Stomach (tissue), 9 donors: ENCODE measurements around the gene PALM. TPM values are rescaled to one million over a fixed set of nuclear protein-coding genes. Genes with fewer than 3 reads are reported as not detected.
A peak's percentile ranks its signal among the peaks of the same experiment; 100 is the strongest.

ENCODE experiments used
- DNase-seq, 2 donors: peaks; one replicate each; pipeline versions ENCODE4 v3.0.0 to v3.0.0-alpha.2; 2013 to 2019
- H3K27ac ChIP-seq, 5 donors: fragments of 200-600 bp in 4 of 5; sonication (generic) in 4 of 5; one replicate each; pipeline ENCODE4 v1.5.1; 2013 to 2019; ENCODE audit warnings: mild to moderate bottlenecking in 1 of 5, moderate library complexity in 1 of 5
- H3K27me3 ChIP-seq, 3 donors: fragments of 200-600 bp; sonication (generic); one replicate each; pipeline ENCODE4 v1.5.1; 2017 to 2019; ENCODE audit warnings: mixed run types in 1 of 3
- H3K36me3 ChIP-seq, 4 donors: fragments of 200-600 bp; sonication (generic); 1 replicate in 3 of 4; 2 replicates in 1 of 4; pipeline ENCODE4 v1.5.1; 2016 to 2019
- H3K4me1 ChIP-seq, 4 donors: fragments of 200-600 bp; sonication (generic); one replicate each; pipeline ENCODE4 v1.5.1; 2016 to 2019
- H3K4me3 ChIP-seq, 4 donors: fragments of 200-600 bp; sonication (generic) in 3 of 4; one replicate each; pipeline ENCODE4 v1.5.1; 2016 to 2019; ENCODE audit warnings: mild to moderate bottlenecking in 1 of 4
- H3K9me3 ChIP-seq, 4 donors: fragments of 200-600 bp; sonication (generic); one replicate each; pipeline ENCODE4 v1.5.1; 2016 to 2019
- EP300 ChIP-seq: sonication (generic); formaldehyde crosslinking; IDR thresholded peaks from one replicate; pipeline ENCODE4 v1.6.1; 2017; ENCODE audit warnings: antibody characterized with exemption
- POLR2A ChIP-seq, 4 donors: fragments of 450-650 bp; IDR thresholded peaks; one replicate each; pipeline ENCODE4 v1.6.1; 2016; ENCODE audit warnings: antibody characterized with exemption in 4 of 4, control low read depth in 2 of 4, mild to moderate bottlenecking in 1 of 4, moderate library complexity in 1 of 4
- POLR2AphosphoS5 ChIP-seq, 3 donors: sonication (generic); formaldehyde crosslinking; IDR thresholded peaks; one replicate each; pipeline ENCODE4 v1.6.1; 2016; ENCODE audit warnings: antibody characterized with exemption in 3 of 3
- WGBS, 5 donors: extraction: QIAGEN DNeasy Blood & Tissue Kit in 3 of 5; methylation state at CpG; one replicate each; pipeline versions ENCODE4 v1.1.5 to v1.1.7; 2013 to 2018; 5-methylcytosine and 5-hydroxymethylcytosine counted together
- intact Hi-C: fragments of 100-400 bp; cut with DNase I; formaldehyde crosslinking; loops from one replicate; pipeline ENCODE4 v1.15.1; 2023; ENCODE audit warnings: low total_unique reads
- polyA plus RNA-seq, 3 donors: library from polyadenylated mRNA; stranded (reverse); fragments of 200-250 nt; gene quantifications; one replicate each; pipeline ENCODE4 v1.2.3, GENCODE V29; 2013
- total RNA-seq, 5 donors: library from RNA; depleted of rRNA; stranded (reverse); fragments of >200 nt; gene quantifications; one replicate each; pipeline versions ENCODE4 v1.1.0 to v1.2.3, GENCODE V29; 2014 to 2016
- TF ChIP-seq, protein P1 (sequence below), 7 experiments: fragments of 450-650 bp in 4 of 7; fragments of 200-600 bp in 3 of 7; sonication (generic) in 3 of 7; IDR thresholded peaks; one replicate each; pipeline ENCODE4 v1.5.1; 2016 to 2019; ENCODE audit warnings: antibody characterized with exemption in 7 of 7, control low read depth in 2 of 7, mild to moderate bottlenecking in 1 of 7
- donor health status: healthy with polysubstance abuse.
- donor health status: Bipolar disorder and iron deficiency.
- donor health status: healthy.

The PALM gene
- total and polyA plus RNA-seq, 8 donors: 9.8 to 88.9 (median 13.7) TPM

DNA sequence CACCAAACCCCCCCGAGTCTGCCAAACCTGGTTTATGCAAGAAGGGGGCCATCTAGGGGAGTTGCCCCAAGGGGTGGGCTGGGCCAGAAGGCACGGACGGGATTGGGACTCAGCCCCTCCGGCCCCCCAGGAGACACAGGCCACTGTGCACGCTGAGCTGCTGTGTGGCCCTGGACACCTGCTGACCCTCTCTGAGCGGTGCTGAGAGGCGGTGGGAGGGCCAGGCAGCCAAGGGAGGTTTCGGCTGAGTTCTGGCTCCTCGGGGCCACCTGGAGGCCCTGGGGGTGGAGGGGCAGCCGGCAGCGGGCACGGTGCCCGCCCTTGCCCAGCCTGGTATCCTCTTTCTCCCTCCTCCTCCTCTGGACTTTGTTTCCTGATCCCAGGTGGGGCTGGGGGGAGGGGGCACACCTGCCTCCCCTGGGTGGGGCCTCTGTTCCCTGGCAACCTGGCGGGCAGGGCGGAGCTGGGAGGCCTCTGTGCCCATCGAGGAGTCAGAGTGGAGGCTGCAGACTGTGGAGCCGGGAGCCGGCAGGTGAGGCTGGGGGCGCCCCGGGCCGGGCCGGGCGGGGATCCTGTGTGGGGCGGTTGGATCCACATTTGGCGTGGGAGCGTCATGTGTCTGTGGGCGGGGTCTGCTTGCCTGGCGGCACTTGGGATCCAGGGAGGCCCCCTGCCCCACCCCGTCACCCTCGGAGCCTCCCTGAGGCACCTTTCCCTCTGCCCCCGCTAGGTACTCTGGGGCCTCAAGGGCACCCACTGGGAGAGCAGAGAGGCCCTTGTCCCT, 42.1 kb downstream of the PALM start, which contains the start of gene MISP:
Gene MISP, plus strand, starts transcription at position 473 of the 784 bp plus-strand sequence. CDS start 5,835 bp downstream, outside the sequence.
- Histone ChIP-seq H3K9me3 (peaks cover 0 to 14% (median 10%) of the 10 kb centered on the region in 4 donors), H3K27ac (peak within 1 kb of the TSS; percentile 69 to 88 (median 76)), H3K27me3 (peaks cover 0 to 24% (median 0%) of the 10 kb centered on the region in 3 donors), H3K36me3 (peaks cover 0 to 20% (median 13%) of the 10 kb centered on the region in 4 donors), H3K4me1 (peaks cover 11 to 47% (median 39%) of the 10 kb centered on the region in 4 donors), H3K4me3 (peak within 1 kb of the TSS; percentile 24 to 44 (median 42))
- DNase-seq: peak; percentile 84 to 95
- WGBS, 5 donors: 31 to 52% (median 38%) methylated on average over 4 to 31 of the region's 31 CpGs
- TF ChIP-seq, protein P1, sequence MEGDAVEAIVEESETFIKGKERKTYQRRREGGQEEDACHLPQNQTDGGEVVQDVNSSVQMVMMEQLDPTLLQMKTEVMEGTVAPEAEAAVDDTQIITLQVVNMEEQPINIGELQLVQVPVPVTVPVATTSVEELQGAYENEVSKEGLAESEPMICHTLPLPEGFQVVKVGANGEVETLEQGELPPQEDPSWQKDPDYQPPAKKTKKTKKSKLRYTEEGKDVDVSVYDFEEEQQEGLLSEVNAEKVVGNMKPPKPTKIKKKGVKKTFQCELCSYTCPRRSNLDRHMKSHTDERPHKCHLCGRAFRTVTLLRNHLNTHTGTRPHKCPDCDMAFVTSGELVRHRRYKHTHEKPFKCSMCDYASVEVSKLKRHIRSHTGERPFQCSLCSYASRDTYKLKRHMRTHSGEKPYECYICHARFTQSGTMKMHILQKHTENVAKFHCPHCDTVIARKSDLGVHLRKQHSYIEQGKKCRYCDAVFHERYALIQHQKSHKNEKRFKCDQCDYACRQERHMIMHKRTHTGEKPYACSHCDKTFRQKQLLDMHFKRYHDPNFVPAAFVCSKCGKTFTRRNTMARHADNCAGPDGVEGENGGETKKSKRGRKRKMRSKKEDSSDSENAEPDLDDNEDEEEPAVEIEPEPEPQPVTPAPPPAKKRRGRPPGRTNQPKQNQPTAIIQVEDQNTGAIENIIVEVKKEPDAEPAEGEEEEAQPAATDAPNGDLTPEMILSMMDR (IDR thresholded peaks at IDR 0.05): no peak
- TF ChIP-seq POLR2AphosphoS5 (IDR thresholded peaks at IDR 0.05) (peak in 2 of 3 donors; percentile 59 to 64), POLR2A (IDR thresholded peaks at IDR 0.05) (no peak), EP300 (no peak)
- intact Hi-C loops: no loop called here

DNA sequence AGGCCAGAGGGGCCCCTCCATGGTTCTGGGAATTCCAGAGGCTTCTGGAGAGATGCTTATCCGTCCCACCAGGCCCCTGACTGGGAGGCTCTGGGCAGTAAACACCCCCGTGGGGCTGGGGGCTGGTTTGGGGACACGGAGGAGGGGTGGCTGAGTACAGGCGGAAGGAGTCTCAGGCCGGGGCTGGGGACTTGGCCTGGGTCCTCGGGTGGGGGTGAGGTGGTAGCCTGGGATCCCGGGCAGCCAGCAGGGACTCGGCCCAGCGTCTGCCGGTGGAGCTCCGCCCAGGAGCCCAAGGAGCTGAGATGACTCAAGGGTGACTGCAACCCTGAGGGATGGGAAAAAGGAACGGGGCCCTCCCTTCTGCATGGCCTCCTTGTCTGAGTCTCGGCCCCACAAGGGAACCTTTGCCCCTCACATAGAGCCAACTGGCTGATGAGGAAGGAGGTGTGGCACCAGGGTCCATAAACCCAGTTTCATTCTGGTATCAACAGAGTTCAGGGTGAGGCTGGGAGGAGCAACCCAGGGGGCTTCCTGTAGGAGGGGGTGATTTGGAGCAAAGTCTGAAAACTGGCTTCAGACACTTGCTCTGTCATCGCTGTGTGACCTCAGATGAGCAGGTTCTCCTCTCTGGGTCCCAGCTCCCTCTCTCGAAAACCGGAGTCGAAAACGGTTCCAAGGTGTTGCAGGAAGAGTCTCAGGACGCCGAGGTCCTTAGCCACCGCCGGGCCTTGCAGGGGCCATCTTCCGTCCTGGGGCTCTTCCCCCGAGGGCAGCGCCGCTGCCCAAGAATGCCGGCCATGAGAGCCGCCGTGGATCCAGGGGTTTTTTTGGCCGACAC, 43.0 kb downstream of the PALM start:
- Histone ChIP-seq H3K36me3 (peaks cover 0 to 13% (median 9%) of the 10 kb centered on the region in 4 donors), H3K4me1 (peaks cover 11 to 47% (median 39%) of the 10 kb centered on the region in 4 donors), H3K27ac (peak overlapping the region; percentile 69 to 88 (median 76)), H3K9me3 (peaks cover 0 to 14% (median 10%) of the 10 kb centered on the region in 4 donors), H3K4me3 (peak overlapping the region; percentile 24 to 44 (median 42)), H3K27me3 (peaks cover 0 to 24% (median 0%) of the 10 kb centered on the region in 3 donors)
- intact Hi-C loops: no loop called here
- DNase-seq: peak; percentile 58 to 86
- 38 to 58% (median 47%) methylated on average over 12 to 30 of the region's 30 CpGs for WGBS, 5 donors
- TF ChIP-seq EP300: no peak
- TF ChIP-seq POLR2AphosphoS5 (IDR thresholded peaks at IDR 0.05): peak in 1 of 3 donors; percentile 38

DNA sequence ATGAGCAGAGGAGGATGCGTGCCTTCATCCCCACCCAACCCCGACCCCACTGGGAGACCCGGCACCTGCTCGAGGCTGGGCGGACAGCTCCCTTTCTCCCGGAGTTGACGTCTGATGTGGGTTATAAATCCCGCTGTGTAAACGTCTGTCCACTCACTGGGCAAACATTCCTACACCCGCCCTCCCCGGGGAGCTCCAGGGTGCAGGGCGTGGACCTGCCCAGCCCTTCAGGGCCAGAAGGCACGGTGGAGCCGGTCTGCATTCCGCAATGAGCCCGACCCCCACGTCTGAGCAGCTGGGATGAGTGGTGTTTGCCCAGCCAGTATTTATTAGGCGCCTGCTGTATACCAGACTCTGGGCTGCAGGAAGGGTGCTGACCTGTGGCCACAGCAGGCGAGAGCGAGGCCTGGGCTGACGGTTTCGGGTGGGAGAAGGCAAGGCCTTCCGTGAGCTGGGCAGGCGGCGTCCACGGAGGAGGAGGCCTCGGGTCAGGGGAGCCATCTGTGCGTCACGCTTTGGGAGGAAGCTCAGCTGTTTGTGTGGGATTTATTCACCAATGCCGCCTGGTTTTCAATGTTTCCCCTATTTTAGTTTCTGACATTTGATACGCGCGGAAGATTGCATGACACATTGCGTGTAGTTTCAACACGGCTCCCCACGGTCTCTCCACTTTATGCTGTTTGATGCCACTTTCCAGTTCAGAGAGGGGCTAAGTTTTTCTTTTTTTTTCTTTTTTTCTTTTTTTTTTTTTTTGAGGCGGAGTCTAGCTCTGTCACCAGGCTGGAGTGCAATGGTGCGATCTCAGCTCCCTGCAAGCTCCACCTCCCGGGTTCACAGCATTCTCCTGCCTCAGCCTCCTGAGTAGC, 44.1 kb downstream of the PALM start:
- intact Hi-C loops: no loop called here

More for the DNA sequence above, 44.1 kb downstream of the PALM start:
- Histone ChIP-seq H3K36me3 (peaks cover 0 to 13% (median 5%) of the 10 kb centered on the region in 4 donors), H3K4me1 (peaks cover 11 to 45% (median 39%) of the 10 kb centered on the region in 4 donors), H3K27me3 (peaks cover 0 to 24% (median 0%) of the 10 kb centered on the region in 3 donors), H3K9me3 (peaks cover 0 to 5% (median 3%) of the 10 kb centered on the region in 4 donors), H3K27ac (peak overlapping the region; percentile 59 to 88 (median 76)), H3K4me3 (peak overlapping the region in 3 of 4 donors; percentile 5 to 42 (median 41))
- WGBS, 5 donors: 15 to 26% (median 18%) methylated on average over 27 to 39 of the region's 39 CpGs
- peak; percentile 85 to 96 for DNase-seq
- TF ChIP-seq, protein P1 (IDR thresholded peaks at IDR 0.05): no peak
- no peak for TF ChIP-seq EP300
- peak in 2 of 3 donors; percentile 32 to 35 for TF ChIP-seq POLR2AphosphoS5 (IDR thresholded peaks at IDR 0.05)
- peak in 1 of 4 donors; percentile 12 for TF ChIP-seq POLR2A (IDR thresholded peaks at IDR 0.05)
